ENCODE data around the gene AP2A2. TPM values are rescaled to one million over a fixed set of nuclear protein-coding genes. Genes with fewer than 3 reads are reported as not detected.

Gene AP2A2
- total RNA-seq, 1 experiment from 2014 or later, result 62.0 TPM

GRCh38 chr11:1030086-1030485 lies 104.4 kb downstream of the AP2A2 start:
- CTCF ChIA-PET, result no interaction called here
- DNase-seq (ENCODE audit: low spot score), result no peak
- POLR2A ChIA-PET (ENCODE audit: low non-redundant PET), result no interaction called here
- TF ChIP-seq CTCF (conservative IDR thresholded peaks at IDR 0.05; ENCODE audit: low read depth, low read length) (no peak), EZH2 (IDR thresholded peaks at IDR 0.05; ENCODE audit: borderline replicate concordance, low read depth, low read length, poor library complexity, severe bottlenecking) (no peak)
- Histone ChIP-seq H3K4me1 (ENCODE audit: insufficient read depth, low read length, poor library complexity, severe bottlenecking) (no peaks in the 10 kb centered on the region), H3K4me3 (ENCODE audit: low read depth, low read length, poor library complexity, severe bottlenecking) (no peak overlapping the region), H3K36me3 (ENCODE audit: insufficient read depth, low read length, poor library complexity, severe bottlenecking) (no peaks in the 10 kb centered on the region), H3K27ac (ENCODE audit: low read depth, low read length, poor library complexity, severe bottlenecking) (no peak overlapping the region), H3K9me3 (ENCODE audit: low read depth, low read length, poor library complexity, severe bottlenecking) (no peaks in the 10 kb centered on the region), H3K27me3 (replicated peaks; ENCODE audit: insufficient read depth, low read depth, low read length, poor library complexity) (no peaks in the 10 kb centered on the region)
- intact Hi-C loops (cut with micrococcal nuclease; ENCODE audit: unreplicated experiment), result no loop called here
- BruUV-seq (replicated peaks), result no TSS peak

GRCh38 chr11:1030556-1030955 lies 104.9 kb downstream of the AP2A2 start:
- Histone ChIP-seq H3K36me3 (ENCODE audit: insufficient read depth, low read length, poor library complexity, severe bottlenecking) (no peaks in the 10 kb centered on the region), H3K27ac (ENCODE audit: low read depth, low read length, poor library complexity, severe bottlenecking) (no peak overlapping the region), H3K4me1 (ENCODE audit: insufficient read depth, low read length, poor library complexity, severe bottlenecking) (no peaks in the 10 kb centered on the region), H3K4me3 (ENCODE audit: low read depth, low read length, poor library complexity, severe bottlenecking) (no peak overlapping the region), H3K27me3 (replicated peaks; ENCODE audit: insufficient read depth, low read depth, low read length, poor library complexity) (no peaks in the 10 kb centered on the region), H3K9me3 (ENCODE audit: low read depth, low read length, poor library complexity, severe bottlenecking) (no peaks in the 10 kb centered on the region)
- no TSS peak for BruUV-seq (replicated peaks)
- intact Hi-C loops (cut with micrococcal nuclease; ENCODE audit: unreplicated experiment), result no loop called here
- ChIA-PET CTCF (no interaction called here), POLR2A (ENCODE audit: low non-redundant PET) (no interaction called here)
- no peak for DNase-seq (ENCODE audit: low spot score)
- TF ChIP-seq CTCF (conservative IDR thresholded peaks at IDR 0.05; ENCODE audit: low read depth, low read length) (no peak), EZH2 (IDR thresholded peaks at IDR 0.05; ENCODE audit: borderline replicate concordance, low read depth, low read length, poor library complexity, severe bottlenecking) (no peak)

- TF ChIP-seq EZH2 (IDR thresholded peaks at IDR 0.05; ENCODE audit: borderline replicate concordance, low read depth, low read length, poor library complexity, severe bottlenecking), result no peak
- TF ChIP-seq CTCF (conservative IDR thresholded peaks at IDR 0.05; ENCODE audit: low read depth, low read length), result no peak
- BruUV-seq (replicated peaks), result no TSS peak
- intact Hi-C loops (cut with micrococcal nuclease; ENCODE audit: unreplicated experiment), result no loop called here
- Histone ChIP-seq H3K36me3 (ENCODE audit: insufficient read depth, low read length, poor library complexity, severe bottlenecking) (no peaks in the 10 kb centered on the region), H3K27ac (ENCODE audit: low read depth, low read length, poor library complexity, severe bottlenecking) (no peak overlapping the region), H3K9me3 (ENCODE audit: low read depth, low read length, poor library complexity, severe bottlenecking) (no peaks in the 10 kb centered on the region), H3K27me3 (replicated peaks; ENCODE audit: insufficient read depth, low read depth, low read length, poor library complexity) (no peaks in the 10 kb centered on the region), H3K4me1 (ENCODE audit: insufficient read depth, low read length, poor library complexity, severe bottlenecking) (no peaks in the 10 kb centered on the region), H3K4me3 (ENCODE audit: low read depth, low read length, poor library complexity, severe bottlenecking) (no peak overlapping the region)
- DNase-seq (ENCODE audit: low spot score), result no peak
- ChIA-PET POLR2A (ENCODE audit: low non-redundant PET) (no interaction called here), CTCF (no interaction called here)
Observed at GRCh38 chr11:1031121-1031899, 105.6 kb downstream of the AP2A2 start.
